ENCODE measurements around the gene DVL3.

GRCh38 chr3:184188080-184188479 is 32.9 kb downstream of the DVL3 start:
- TF ChIP-seq CTCF (IDR thresholded peaks at IDR 0.05; ENCODE audit: poor library complexity) (no peak), EZH2 (IDR thresholded peaks at IDR 0.05; ENCODE audit: borderline replicate concordance) (no peak), EZH2phosphoT487 (IDR thresholded peaks at IDR 0.05; ENCODE audit: low read depth, severe bottlenecking, unreplicated experiment) (no peak)

Measured in hepatocyte (in vitro differentiated cells).